CD4-positive, alpha-beta T cell (primary cell): ENCODE results near the gene HSPA4. TPM values are rescaled to one million over a fixed set of nuclear protein-coding genes. Genes with fewer than 3 reads are reported as not detected.
A peak's percentile ranks its signal among the peaks of the same experiment; 100 is the strongest.

Experiments used
- ATAC-seq: fragments of 200-7000 bp; cut with Tn5 transposase; one replicate; pipeline ENCODE4 v1.10.0; 2022; ENCODE audit warnings: mild to moderate bottlenecking; ENCODE audit not compliant: poor library complexity
- CTCF ChIA-PET: fragments of 350-600 bp; sonication (Branson Sonifier 250); formaldehyde crosslinking; loops from one replicate; lab custom pipeline; 2021; ENCODE audit warnings: antibody characterized with exemption, inconsistent platforms; lab: Charles Lee
- POLR2A ChIA-PET: fragments of 350-600 bp; sonication (Branson Sonifier 250); formaldehyde crosslinking; loops from one replicate; lab custom pipeline; 2021; ENCODE audit warnings: antibody characterized with exemption, inconsistent platforms; lab: Charles Lee
- DNase-seq, 14 experiments: peaks; one replicate each; pipeline ENCODE4 v3.0.0-alpha.2; 2013 to 2020; ENCODE audit warnings: mixed read lengths in 2 of 14
- H3K27ac ChIP-seq, 2 donors: one replicate each; pipeline versions ENCODE4 v1.5.1 to v1.7.0; 2013; ENCODE audit warnings: low read length in 2 of 2, low read depth in 1 of 2, mild to moderate bottlenecking in 1 of 2
- H3K27me3 ChIP-seq, 2 experiments: 1 replicate in 1 of 2; 2 replicates in 1 of 2; pipeline versions ENCODE4 v1.6.1 to v1.7.0; 2013; ENCODE audit warnings: low read length in 2 of 2, control low read depth in 1 of 2, mild to moderate bottlenecking in 1 of 2, moderate library complexity in 1 of 2; ENCODE audit not compliant: insufficient read depth in 2 of 2, control insufficient read depth in 1 of 2
- H3K36me3 ChIP-seq: one replicate; pipeline ENCODE4 v1.6.1; 2013; ENCODE audit warnings: low read length, control low read depth; ENCODE audit not compliant: insufficient read depth
- H3K4me1 ChIP-seq: one replicate; pipeline ENCODE4 v1.6.1; 2013; ENCODE audit warnings: low read length, control low read depth; ENCODE audit not compliant: insufficient read depth
- H3K4me3 ChIP-seq: one replicate; pipeline ENCODE4 v1.5.1; 2013; ENCODE audit warnings: mild to moderate bottlenecking, low read length, moderate library complexity
- H3K9me3 ChIP-seq, 2 experiments: 1 replicate in 1 of 2; 2 replicates in 1 of 2; pipeline versions ENCODE4 v1.6.1 to v1.7.0; 2013; ENCODE audit warnings: low read length in 2 of 2, mild to moderate bottlenecking in 2 of 2, control low read depth in 1 of 2, moderate library complexity in 1 of 2; ENCODE audit not compliant: control insufficient read depth in 1 of 2, insufficient read depth in 1 of 2
- H3K27ac Mint-ChIP-seq: one replicate; pipeline ENCODE4 v1.8.0; 2020; ENCODE audit warnings: mixed read lengths
- H3K27me3 Mint-ChIP-seq: one replicate; pipeline ENCODE4 v1.8.0; 2021; ENCODE audit warnings: mixed read lengths
- H3K36me3 Mint-ChIP-seq: one replicate; pipeline ENCODE4 v1.8.0; 2021; ENCODE audit warnings: low read depth, mixed read lengths
- H3K4me1 Mint-ChIP-seq: one replicate; pipeline ENCODE4 v1.8.0; 2021; ENCODE audit warnings: low read depth, mixed read lengths
- H3K4me3 Mint-ChIP-seq: one replicate; pipeline ENCODE4 v1.8.0; 2020; ENCODE audit warnings: mild to moderate bottlenecking, mixed read lengths
- H3K9me3 Mint-ChIP-seq: one replicate; pipeline ENCODE4 v1.8.0; 2020; ENCODE audit warnings: mixed read lengths
- CTCF ChIP-seq: fragments of 200-600 bp; IDR thresholded peaks from one replicate; pipeline ENCODE4 v1.8.0; 2022; ENCODE audit warnings: antibody characterized with exemption, mild to moderate bottlenecking
- intact Hi-C, 2 experiments: fragments of 100-400 bp; cut with DNase I in 1 of 2; cut with micrococcal nuclease in 1 of 2; formaldehyde crosslinking; loops; one replicate each; pipeline versions ENCODE4 v1.15.1 to v1.9.0; 2023 to 2025; cut with DNase I, micrococcal nuclease
- total RNA-seq, 174 experiments: library from RNA in 2 of 174; stranded (reverse) in 2 of 174; gene quantifications; one replicate each; pipeline ENCODE4 v1.2.3 and lab custom pipeline; 2021 to 2026

Gene HSPA4
- total RNA-seq, 2 experiments from 2014 or later, result 42.2 to 44.7 TPM

- Histone ChIP-seq H3K9me3 (no peaks in the 10 kb centered on the region), H3K36me3 (peaks cover 83% of the 10 kb centered on the region), H3K27ac (no peak overlapping the region), H3K4me3 (no peak overlapping the region), H3K27me3 (no peaks in the 10 kb centered on the region), H3K4me1 (no peaks in the 10 kb centered on the region)
- Mint-ChIP-seq H3K27me3 (no peaks in the 10 kb centered on the region), H3K9me3 (no peaks in the 10 kb centered on the region), H3K27ac (no peak overlapping the region), H3K4me1 (no peaks in the 10 kb centered on the region), H3K4me3 (no peak overlapping the region), H3K36me3 (peaks cover 89% of the 10 kb centered on the region)
- POLR2A ChIA-PET, result no interaction called here
- CTCF ChIA-PET, result no interaction called here
- ATAC-seq (no peak), DNase-seq (no peak)
- TF ChIP-seq CTCF, result no peak
- intact Hi-C loops, result no loop called here
Measured at GRCh38 chr5:133091034-133091433, 39.2 kb downstream of the HSPA4 start.

DNA sequence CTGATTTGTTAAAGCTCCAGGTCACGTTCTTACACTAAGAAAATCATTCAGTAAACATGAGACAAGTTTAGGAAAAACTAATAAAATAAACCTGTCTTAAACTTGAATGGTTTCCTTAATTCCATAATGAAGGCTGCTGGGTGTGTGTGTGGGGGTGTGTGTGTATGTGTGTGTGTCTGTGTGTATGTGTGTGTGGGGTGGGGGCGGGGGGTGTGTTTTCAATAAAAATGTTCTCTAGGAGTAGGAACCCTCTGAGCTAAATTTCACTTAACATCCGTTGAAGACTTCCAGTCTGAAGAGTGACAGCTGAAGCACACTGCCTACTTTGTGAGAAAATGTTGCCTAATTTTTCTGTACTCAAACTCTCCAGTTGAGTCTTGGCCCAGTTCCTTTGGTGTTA lies 54.5 kb downstream of the HSPA4 start:
- POLR2A ChIA-PET, result interaction anchor here (0.6 to 1.7 kb wide), 2 partner anchors 55 to 148 kb away, joined by 4 to 5 read pairs; partner anchors contain the start of gene HSPA4
- no peaks in the 10 kb centered on the region for H3K9me3 Mint-ChIP-seq
- CTCF ChIA-PET, result no interaction called here
- H3K4me3 Mint-ChIP-seq, result no peak overlapping the region
- ATAC-seq (no peak), DNase-seq (no peak)
- Histone ChIP-seq H3K4me3 (no peak overlapping the region), H3K36me3 (peaks cover 35% of the 10 kb centered on the region), H3K4me1 (peaks cover 11% of the 10 kb centered on the region), H3K27me3 (no peaks in the 10 kb centered on the region), H3K9me3 (no peaks in the 10 kb centered on the region), H3K27ac (no peak overlapping the region)
- H3K36me3 Mint-ChIP-seq, result peaks cover 49% of the 10 kb centered on the region
- intact Hi-C loops, result no loop called here
- peaks cover 28% of the 10 kb centered on the region for H3K4me1 Mint-ChIP-seq
- no peak for TF ChIP-seq CTCF
- no peaks in the 10 kb centered on the region for H3K27me3 Mint-ChIP-seq
- H3K27ac Mint-ChIP-seq, result peak overlapping the region; percentile 10

DNA sequence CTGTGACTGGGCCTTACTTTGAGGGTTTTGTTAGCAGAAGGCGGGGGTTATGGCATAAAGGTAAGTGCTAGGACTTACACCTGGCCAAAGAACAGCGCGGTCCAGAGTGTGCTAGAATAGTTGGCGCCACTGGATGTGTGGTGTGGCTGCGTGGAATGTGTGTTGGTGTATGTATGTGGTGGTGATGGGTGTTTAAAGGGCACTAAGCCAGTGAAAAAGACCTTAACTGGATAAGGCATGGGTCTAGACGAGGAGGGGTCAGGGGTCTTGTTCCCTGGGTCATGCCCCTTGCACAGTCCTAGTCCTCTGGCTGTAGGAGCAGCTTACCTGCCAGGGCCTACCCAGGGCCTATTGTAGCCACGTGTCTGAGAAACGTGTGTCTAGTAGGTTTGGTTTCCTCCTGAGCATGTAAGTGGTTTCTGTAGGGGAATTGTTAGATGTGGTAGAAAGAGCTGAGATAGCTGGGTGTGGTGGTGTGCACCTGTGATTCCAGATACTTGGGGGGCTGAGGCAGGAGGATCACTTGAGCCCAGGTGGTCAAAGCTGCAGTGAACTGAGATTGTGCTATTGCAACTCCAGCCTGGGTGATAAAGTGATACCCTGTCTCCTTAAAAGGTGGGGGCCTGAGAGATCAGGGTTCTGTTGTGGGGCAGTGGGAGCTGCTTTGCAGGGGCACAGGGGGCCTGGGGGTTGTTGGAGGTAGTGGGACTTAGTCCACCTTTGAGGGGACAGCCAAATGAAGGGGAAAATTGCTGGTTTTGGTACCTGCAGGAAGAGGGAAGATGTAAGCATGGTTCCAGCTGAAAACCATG lies 55.2 kb downstream of the HSPA4 start:
- no peak for DNase-seq
- TF ChIP-seq CTCF, result no peak
- Mint-ChIP-seq H3K4me1 (peaks cover 30% of the 10 kb centered on the region), H3K9me3 (no peaks in the 10 kb centered on the region), H3K4me3 (no peak overlapping the region), H3K36me3 (peaks cover 43% of the 10 kb centered on the region), H3K27ac (peak overlapping the region; percentile 10), H3K27me3 (no peaks in the 10 kb centered on the region)
- H3K9me3 ChIP-seq, result no peaks in the 10 kb centered on the region
- ChIA-PET POLR2A (interaction anchor here (1.0 to 1.7 kb wide), 2 partner anchors 55 to 141 kb away, joined by 3 to 5 read pairs; partner anchors contain the start of gene HSPA4), CTCF (no interaction called here)
- no peak overlapping the region for H3K4me3 ChIP-seq
- no peaks in the 10 kb centered on the region for H3K27me3 ChIP-seq
- no peak overlapping the region for H3K27ac ChIP-seq
- peaks cover 14% of the 10 kb centered on the region for H3K4me1 ChIP-seq
- intact Hi-C loops, result no loop called here
- peak; percentile 33 for ATAC-seq
- H3K36me3 ChIP-seq, result peaks cover 30% of the 10 kb centered on the region
